ENCODE results near the gene PIGH.
"Not testable (repeated sequence)": the region's sequence is repeated elsewhere in the genome, so short reads cannot be mapped to it uniquely, and the experiment has no call there.

Gene PIGH

DNA sequence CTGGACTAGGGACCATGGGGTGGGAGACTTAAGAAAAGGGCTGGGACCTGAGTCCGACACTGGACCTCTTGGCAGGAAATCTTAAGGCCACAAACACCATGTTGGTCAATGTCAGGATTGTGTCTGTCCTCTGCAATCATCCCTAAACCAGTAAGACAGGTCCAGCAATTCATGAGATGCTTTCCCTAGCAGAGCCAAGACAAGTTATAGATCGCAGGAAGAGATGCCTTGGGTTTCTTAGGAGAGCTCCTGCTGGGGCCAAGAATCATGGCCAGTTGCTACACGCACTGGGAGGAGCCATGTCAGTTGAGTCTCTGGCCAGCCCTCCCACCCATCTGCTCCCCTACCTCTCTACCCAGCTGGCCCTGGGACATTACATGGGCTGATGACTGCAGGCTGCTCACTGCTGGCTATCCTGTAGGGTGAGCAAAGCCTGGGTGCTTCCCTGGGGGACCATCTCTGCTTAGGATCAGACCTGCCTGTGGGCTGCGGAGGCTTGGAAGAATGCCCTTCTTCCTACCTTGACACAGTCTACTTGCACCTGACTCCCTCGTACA is 52.8 kb downstream of the PIGH start:
- no peak for DNase-seq

DNA sequence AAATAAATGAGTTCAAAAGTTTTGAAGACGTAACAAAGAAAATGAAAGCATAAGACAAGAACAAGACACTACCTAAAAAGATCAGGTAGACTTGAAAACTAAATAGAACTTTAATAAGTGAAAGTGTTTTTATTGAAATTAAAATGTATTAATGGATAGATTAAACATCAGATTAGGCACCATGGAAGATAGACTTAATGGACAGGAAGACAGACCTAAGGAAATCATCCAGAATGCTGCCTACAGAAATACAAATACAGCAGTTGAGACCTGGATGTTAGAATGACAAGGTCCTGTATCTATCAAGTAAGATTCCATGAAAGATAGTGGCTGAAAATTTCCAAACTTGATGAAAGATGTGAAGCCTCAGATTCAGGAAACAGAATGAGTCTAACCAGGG is 55.5 kb downstream of the PIGH start:
- DNase-seq: no peak

- DNase-seq: not testable (repeated sequence)
Measured at GRCh38 chr14:67542620-67543019, 57.4 kb downstream of the PIGH start.

GRCh38 chr14:67541448-67542387 is 58.4 kb downstream of the PIGH start:
- DNase-seq: peak; percentile 15
